ENCODE data around the gene UBE3A.

The UBE3A gene

DNA sequence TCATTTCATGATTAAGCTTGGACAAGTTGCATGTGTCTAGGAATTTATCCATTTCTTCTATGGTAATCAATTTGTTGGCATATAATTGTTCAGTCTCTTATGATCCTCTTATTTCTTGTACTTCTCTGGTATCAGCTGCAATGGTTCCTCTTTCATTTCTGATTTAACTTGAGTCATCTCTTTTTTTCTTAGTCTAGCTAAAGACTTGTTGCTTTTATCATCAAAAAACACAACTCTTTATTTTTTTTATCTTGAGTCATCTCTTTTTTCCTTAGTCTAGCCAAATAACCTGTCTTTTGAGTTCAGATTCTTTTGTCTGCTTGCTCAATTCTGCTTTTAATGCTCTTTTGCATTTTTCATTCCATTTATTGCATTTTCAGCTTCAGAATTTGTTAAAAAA lies 37.3 kb downstream of the UBE3A start:
- no peak for DNase-seq

DNA sequence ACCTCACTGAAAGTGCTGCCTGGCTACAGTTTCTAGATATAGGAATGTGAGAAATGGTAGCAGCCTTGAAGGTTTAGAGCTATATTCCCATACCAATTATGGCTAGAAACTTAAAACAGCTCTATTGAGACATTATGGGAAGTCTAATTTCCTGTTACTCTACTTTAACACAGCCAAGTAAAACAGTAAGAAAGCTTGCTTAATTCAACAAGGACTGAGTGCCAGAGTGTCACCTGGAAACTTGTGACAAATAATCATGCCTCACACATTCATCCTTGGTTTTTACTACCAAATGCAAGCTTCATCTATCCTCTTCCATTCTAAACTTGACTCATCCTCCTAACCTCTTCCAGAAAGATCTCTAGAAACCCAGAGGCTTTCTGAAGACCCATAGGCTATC lies 41.7 kb downstream of the UBE3A start:
- no peak for DNase-seq

DNA sequence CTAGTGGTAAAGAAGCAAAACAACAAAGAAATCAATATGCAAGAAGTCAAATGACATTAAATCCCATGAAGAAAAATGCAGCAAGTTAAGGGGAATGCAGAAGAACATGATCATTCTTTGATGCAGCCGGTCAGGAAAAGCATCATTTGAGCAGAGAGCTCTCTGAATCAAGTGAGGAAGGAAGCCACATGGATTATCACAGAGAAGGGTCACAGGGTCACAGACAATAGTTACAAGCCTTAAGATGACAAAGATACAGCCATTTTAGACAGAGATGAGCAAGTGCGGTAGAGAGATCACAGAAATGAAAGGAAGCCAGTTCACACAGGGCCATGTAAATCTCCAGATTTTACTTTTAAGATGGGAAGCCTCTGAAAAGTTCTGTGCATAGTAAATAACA lies 43.9 kb downstream of the UBE3A start:
- DNase-seq = no peak

DNA sequence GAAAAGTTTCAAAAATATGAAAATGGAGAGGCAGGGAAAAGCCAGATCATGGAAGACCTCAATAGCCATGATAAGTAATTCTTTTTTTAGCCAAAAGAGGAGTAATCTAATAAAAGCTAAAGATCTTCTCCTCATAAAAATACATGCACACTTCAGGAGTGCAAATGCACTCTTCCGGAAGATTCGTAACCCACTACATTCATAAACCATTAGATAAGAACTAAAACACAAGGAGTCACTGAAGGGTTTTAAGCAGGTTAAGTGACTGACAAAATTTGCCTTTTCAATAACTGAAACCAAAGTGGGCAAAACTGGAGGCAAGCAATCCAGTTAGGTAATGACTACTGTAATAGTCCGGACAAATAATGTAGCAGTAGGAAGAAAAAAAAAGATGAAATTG lies 46.0 kb downstream of the UBE3A start:
- no peak for DNase-seq

DNA sequence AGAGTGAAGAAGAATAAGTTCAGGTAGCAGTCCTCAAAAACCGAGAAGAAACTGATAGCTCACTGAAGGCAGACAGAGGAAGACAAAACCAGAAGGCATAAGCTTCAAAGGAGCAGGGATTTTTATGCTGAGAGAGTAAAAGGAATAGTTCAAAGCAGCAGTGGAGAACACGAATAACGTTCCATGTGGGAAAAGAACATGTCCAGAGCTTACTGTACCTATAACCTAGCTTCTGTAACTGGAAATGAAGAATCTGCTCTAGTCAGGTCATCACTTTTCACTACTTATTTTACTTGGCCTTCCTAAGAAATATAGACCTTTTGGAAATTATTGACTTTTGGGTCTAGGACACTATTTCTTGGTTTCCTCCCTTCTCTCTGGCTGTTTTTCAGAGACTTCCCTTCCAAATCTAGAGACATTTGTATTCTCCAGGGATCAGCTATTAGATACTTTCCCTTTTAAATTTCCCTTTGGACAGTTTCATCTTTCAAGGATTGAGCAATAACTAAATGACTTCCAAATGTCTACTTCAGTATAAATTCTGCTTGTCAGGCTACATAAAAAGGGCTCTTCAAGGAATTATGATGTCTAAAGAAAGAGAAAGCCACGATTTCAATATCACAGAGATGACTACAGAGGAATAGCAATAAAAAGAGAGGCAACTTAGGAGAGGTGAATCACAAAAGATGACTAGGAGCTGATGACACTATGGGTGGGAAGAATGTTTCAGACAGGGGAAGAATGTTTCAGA lies 46.7 kb downstream of the UBE3A start:
- DNase-seq = no peak

DNA sequence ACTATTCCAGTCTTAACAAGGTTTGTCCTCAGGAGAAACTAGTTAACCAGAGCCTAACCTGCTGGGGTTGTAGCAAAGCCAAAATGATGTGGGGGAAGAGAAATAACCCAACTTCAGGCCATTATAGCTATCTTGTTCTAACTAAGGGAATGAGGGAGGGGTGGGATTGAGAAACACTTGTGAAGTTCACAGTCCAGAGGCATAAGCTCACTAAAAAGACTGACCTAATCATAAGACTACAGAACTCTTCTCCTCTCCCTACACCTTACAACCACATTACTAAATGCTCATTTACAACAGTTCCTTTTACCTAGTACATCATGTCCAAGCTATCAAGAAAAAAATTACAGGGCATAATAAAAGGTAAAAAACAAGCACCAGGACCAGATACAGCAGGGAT lies 52.8 kb downstream of the UBE3A start:
- DNase-seq = no peak

DNA sequence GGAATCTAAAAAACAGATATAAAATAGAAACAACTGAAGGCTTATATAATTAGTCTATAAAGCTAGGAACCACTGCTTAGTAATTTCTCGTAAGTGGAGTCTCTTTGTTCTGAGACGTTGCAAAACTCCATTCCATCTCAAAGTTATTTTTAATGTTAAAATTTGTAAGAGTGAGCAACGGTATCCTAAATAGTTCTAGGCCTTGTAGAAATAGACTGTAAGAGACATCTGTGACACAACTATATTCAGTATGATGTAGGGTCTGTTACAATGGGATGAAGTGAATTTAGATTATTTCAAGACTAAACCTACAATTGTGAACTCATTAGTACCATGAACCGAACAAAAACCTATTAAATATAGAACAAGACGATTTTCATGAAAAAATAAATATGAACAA lies 57.2 kb downstream of the UBE3A start:
- DNase-seq = no peak

DNA sequence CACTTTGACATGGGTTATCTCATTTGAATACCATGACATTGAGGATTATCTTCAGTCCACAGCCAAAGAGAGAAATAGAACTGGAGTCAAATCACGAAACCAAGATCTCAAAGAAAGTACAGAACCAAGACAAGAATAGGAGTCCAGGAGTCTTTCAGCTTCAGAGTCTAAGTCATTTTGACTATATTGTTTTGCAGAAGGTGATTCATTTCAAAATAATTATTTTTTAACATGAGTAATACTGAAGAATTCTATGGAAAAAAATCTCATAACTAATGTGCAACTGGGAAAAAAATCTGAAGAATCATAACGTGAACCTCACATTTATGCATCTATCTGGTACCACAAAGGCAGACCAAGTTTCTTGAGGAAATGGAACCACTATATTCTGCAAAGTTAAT lies 60.3 kb downstream of the UBE3A start:
- no peak for DNase-seq

DNA sequence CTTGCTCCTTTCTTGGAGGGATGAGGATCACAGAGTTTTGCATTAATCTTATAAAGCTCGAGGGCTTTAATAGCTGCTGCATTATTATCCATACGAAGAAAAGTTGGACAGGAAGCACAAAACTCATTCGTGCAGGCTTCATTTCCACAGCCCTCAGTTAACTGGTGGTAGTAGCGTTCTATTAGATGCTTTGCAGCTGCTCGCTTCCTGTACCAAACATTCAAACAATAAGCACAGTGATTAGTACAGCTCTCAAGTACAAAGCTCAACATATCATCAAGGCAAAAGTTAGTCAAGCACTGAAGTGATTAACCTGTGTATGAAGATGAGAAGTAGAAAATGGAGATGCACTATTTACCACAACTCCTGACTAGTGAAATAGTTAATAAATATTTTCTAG lies 63.3 kb downstream of the UBE3A start:
- DNase-seq = no peak

DNA sequence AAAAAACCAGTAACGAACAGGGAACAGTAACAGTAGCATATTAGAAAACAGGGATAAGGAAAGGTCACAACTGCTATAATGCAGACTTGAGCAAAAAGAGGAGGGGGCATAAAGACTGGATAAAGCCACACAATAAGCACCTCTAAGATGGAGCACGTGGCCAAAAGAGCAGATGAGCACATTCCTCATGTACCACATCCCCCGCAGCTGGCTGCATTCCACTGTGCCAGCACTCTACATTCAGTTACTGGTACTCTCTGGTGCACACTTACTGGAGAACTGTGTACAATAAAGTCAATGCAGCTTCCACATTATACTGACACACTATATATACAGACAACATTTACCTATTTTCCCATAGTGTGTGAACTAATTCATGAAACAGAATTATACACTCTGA lies 64.7 kb downstream of the UBE3A start:
- DNase-seq = no peak

DNA sequence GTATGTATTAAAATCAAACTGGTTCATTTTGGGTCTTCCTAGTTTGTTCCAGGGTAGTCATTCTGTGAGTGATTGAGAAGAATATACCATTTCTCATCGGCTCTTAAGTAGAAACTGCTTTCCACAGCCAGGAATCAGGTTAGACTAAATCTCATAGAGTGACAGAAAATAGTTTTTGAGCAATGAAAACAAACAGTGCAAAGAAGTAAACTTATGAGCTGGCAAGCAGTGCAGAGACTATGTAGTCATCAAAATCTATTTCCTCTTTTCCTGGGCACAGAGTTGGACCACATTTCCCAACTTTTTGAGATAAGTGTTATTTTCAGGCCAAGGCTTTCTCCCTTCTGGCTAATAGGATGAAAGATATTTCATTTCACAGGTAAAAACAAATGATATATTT lies 66.5 kb downstream of the UBE3A start:
- DNase-seq = no peak

DNA sequence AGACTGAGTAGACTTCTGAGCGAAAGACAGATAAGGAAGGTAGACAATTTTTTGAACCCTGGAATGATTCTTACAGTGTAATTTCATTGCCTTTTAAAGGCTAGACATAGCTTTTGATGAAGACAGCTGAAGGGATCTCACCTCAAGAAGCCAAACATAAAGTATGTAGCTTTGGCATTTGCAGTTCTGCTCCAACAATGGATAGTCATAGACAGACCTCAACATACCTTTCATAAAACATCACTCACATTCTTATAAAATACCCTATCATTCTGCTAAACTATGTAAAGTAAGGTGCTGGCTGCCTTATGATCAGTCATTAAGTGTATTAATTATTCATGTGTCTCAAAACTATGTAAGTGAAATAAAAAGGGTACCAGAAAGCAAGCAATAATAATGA lies 70.0 kb downstream of the UBE3A start:
- no peak for DNase-seq

DNA sequence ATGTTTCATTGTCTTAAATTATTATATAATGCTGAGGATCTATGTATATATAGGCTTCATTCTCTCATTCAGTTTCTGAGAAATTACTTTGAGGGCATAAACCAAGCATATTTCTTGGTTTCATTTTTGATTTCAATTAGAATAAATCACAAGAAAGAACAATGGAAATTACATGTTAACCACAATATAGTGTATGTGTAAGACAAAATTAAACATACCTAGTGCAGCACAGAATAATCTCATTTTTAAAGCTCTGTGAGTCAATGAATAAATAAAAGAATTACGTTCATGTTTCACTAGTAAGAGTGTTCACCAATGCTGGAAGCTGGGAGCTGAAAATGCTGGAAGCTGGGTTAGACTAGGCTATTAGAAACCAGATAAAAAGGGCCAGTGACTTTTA lies 72.8 kb downstream of the UBE3A start:
- DNase-seq = no peak

DNA sequence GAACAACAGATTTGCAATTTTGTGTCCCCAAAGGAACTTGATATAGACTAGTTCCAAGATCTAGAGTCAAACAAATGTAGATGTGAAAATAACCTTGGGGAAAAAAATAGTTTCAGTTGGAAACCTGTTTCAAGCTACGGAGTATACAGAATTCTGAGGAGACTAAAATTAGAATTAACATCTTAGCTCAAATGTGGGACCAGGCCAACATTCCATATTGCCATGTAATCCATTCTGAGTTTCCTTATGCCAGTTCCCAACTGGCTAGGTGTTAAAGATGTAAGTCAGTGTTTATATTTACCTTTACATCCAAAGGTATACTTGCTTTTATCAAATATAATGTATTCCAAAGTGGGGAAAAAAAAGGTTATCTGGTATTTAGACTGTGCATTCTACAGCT lies 76.3 kb downstream of the UBE3A start:
- DNase-seq = no peak

DNA sequence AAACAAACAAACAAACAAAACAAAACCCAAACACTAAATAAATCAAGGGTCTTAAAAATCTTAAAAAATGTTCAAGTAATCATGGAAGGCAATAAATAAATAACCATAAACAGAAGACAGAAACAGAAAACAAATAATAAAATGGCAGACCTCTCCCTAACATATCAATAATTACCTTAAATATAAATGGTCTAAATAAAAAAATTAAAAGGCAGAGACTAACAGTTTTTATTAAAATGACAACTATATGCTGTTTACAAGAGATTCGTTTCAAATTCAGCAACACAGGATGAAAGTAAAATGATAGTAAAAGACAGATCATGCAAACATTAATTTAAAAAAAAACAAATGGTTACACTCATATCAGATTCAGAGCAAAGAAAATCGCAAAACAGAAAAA lies 91.1 kb downstream of the UBE3A start:
- DNase-seq = no peak

DNA sequence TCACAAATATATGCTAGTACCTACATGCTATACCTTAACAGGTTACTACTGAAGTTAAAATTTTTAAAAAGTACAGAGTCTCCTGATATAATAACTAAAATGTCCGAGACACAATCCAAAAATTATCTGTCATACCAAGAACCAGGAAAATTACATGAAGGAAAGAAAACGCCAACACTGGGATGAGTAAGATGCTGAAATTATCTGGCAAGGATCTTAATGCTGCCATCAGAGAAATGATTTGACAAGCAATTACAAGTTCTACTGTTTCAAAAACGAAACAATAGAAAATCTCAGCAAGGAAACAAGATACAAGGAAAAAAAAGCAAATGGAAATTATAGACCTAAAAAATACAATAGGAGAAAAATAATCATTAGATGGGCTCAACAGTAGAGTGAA lies 92.5 kb downstream of the UBE3A start:
- no peak for DNase-seq

DNA sequence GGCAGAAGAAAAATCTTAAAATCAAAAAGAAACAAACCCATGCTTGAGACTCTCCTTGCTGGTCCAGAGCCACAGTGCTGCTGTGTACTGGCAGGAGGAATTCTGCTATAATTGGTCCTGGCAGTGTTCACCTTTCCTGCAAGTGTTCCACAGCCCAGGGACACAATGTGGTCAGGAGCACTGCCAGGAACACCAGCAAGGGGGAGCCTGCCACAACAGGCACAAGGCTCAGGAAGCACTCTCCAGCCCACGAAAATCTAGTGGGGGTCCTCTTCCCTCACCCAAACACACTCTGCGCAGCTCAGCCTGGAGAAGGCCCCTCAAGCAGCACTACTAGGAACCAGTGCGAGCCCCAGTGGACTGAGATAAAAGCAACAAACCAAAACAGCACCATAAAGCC lies 92.9 kb downstream of the UBE3A start:
- no peak for DNase-seq

DNA sequence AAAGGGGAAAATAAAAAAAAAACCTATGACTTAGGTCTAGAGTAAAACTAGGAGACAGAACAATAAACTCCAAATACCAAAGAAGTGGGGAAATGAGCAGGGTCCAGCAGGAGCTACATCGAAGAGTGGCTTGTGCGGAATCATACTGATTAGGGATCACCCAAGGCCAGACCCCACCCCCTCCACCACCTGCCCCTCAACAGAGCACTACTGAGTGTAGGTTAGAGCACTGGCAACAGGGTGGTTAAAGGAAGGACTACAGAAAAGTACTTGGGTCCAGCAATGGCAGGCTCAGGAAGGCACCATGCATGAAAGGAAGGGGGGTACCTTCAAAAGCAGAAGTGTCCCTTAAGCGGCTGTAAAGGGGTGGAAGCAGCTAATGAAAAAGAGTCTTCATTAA lies 96.2 kb downstream of the UBE3A start:
- no peak for DNase-seq

DNA sequence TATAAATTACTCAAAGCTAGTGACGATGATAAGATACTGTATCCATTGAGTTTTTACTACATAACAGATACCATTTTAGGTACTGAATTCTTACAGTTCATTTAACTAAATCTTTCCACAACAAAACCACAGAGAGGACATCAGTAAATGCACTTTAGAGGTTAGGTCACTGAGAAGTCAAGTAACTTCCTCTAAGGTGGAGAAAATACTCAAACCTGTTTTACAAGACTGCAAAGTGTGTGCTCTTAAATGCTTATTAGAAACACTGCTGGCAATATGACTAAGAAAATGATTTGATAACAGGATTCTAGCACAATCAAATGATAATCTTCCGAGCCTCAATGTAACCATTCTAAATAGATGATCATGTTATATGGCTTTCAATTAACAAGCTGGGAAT lies 99.4 kb downstream of the UBE3A start:
- no peak for DNase-seq

DNA sequence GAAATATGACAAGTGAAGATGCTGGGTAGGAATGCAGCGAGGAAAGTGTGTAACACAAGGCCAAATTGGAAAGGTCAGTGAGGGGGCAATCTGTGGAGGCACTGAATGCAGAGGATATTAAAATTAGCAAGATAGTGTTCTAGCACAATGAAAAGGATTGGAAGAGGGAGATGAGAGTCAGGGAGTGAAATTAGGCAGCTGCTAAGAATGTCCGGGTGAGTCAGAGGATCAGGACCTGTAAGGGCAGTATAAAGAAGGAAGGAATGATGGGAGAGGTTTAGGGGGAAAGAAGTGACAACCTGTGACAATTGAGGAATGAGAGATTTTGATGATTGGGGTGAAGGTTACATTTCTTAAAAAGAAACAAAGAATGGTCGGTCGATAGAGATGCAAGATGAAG lies 103.5 kb downstream of the UBE3A start:
- no peak for DNase-seq

DNA sequence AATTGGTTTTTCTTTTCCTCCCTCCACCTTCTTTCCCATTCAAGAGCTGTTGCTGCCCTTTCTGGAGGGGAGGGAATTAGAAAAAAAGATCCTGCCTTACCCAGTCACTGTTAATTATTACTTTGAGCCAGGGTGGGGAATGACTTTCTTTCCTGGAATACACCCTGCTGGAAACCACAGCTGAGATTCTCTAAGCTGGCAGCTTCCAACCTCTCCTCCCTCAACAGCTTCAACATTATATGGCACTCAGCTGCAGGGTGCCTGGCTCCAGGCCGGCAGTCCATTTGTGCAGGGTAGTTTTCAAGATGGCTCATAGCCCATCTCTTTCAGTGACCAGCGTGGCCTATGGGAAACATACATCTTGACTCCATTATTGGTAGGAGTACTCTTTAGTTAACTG lies 105.8 kb downstream of the UBE3A start:
- DNase-seq = no peak

DNA sequence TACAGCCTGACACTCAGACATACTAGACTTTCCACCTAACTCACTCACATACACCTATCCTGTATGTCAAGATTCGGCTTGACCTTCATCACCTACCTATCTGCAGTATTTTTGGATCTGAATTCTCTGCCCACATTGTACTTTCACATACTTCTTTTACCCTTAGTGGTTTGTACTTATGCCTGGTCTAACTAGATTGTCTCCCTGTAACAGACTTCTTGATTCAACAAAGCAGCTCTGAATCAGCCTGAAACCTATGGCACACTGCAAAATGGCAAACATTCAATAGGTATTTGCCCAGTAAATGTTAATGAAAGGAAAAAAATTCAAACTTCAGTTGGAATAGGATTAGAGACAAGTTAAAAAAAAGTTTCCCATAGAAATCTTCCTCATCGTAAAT lies 106.5 kb downstream of the UBE3A start:
- no peak for DNase-seq

DNA sequence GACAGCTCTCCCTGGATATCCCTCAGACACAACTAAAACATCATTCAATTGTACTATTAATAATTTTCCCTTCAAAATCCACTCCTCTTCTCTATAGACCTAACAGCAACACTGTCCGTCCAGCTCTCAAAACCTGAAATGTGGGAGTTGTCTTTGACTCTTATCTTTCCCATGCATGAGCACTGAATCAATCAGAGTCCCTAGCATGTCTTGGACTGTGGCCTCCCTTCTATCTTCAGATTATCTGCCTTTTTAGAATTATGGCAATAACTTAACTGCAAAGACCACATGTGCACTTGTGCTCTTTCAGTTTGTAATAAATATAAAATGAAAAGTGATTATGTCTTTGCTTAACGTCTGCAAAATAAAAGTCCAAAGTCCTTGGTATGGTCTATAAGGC lies 107.0 kb downstream of the UBE3A start:
- DNase-seq = no peak

DNA sequence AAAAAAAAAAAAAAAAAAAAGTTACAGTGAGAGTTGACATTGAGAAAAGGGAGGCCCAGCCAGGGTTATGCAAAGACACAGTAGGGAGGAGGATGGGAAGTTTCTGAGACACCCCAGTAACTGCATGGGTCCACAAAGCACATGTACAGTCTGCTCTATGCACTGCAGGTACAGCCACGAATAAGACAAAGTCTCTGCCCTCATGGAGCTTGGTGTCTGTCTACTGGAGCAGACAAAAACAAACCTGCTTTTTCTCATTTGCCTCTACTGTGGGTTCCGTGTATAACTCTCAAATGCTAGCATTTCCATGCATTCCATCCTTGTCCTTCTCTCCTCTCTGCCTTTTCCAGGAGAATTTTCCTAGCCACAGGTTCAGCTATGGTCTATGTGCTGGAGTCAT lies 107.4 kb downstream of the UBE3A start:
- DNase-seq = no peak

DNA sequence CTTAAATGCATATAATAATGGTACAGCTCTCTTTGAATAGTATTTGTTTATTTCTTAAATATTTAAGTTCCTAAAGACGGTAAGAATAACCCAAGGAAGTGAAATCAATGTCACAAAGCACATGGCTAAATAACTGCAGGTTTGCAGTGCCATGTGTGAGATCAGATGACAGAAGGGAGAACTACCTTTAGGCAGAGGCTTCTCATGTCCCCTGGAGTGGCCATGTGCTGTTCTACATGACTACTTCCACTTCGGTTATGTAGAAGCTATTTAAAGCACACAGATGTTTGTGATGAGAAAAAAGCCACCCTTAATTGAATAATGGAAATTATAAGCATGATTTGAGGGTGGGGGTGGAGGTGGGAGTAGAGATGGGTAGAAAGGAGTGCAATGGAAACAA lies 109.1 kb downstream of the UBE3A start:
- DNase-seq = no peak

DNA sequence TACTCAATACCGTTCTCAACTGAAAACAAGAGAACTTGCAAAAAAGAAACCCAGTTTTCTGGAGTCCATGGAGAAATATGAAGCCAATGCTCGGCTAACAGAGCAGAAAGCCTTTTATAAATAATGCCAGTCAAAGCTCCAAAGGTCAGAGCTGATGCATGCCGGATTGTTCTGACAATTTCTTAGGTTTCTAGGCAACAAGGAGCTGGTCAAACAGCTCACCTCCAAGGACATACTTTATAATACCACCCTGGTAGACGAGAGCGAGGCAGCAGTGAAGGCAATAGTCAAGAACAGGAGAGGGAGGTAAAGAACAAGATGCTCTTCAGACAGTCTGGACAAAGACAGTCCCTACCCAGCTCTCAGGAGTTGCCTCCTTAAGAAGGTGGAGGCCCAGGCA lies 111.1 kb downstream of the UBE3A start:
- no peak for DNase-seq
